Endothelial cell of umbilical vein (primary cell): ENCODE data around the gene SLC25A21. TPM values are rescaled to one million over a fixed set of nuclear protein-coding genes. Genes with fewer than 3 reads are reported as not detected.

Experiments
- BruUV-seq: library from RNA; stranded (reverse); fragments of 400-500 nt; replicated peaks from 2 replicates; lab custom pipeline; 2021; lab: Mats Ljungman, UMichigan
- CTCF ChIA-PET: fragments of 300-600, 350-600 bp; sonication (Branson Sonifier 250); formaldehyde crosslinking; loops from one replicate; lab custom pipeline; 2021; ENCODE audit warnings: antibody characterized with exemption, inconsistent platforms; lab: Charles Lee
- POLR2A ChIA-PET: fragments of 300-600, 350-600 bp; sonication (Branson Sonifier 250); formaldehyde crosslinking; loops from one replicate; lab custom pipeline; 2021; ENCODE audit warnings: antibody characterized with exemption, inconsistent platforms; lab: Charles Lee
- DNase-seq: peaks from one replicate; pipeline ENCODE4 v3.0.0-alpha.2; 2011; ENCODE audit warnings: low read depth, low spot score
- FAIRE-seq: peaks from 2 replicates; lab custom pipeline; 2011; peaks lifted over from hg19 to GRCh38; lab: Jason Lieb, UNC
- H2AFZ ChIP-seq: 2 replicates; pipeline ENCODE4 v1.6.0; 2012; ENCODE audit warnings: low read depth, low read length, control low read depth, inconsistent platforms
- H3K27ac ChIP-seq: 2 replicates; pipeline ENCODE4 v1.5.1; 2011; ENCODE audit warnings: low read depth, mild to moderate bottlenecking, control low read depth, low read length, moderate library complexity; ENCODE audit not compliant: insufficient read depth
- H3K27me3 ChIP-seq, 2 experiments: 2 replicates each; pipeline versions ENCODE4 v1.6.0 to v1.6.1; 2011; ENCODE audit warnings: low read length in 2 of 2, mixed read lengths in 1 of 2; ENCODE audit not compliant: control insufficient read depth in 2 of 2, insufficient read depth in 2 of 2
- H3K36me3 ChIP-seq, 2 experiments: 2 replicates in 1 of 2; 3 replicates in 1 of 2; pipeline ENCODE4 v1.5.1; 2011; ENCODE audit warnings: low read length in 2 of 2, mild to moderate bottlenecking in 1 of 2, moderate library complexity in 1 of 2; ENCODE audit not compliant: control insufficient read depth in 2 of 2, insufficient read depth in 2 of 2; ENCODE audit errors: extremely low read depth in 1 of 2
- H3K4me1 ChIP-seq: 3 replicates; pipeline ENCODE4 v1.5.1; 2011; ENCODE audit warnings: mild to moderate bottlenecking, low read length; ENCODE audit not compliant: control insufficient read depth, insufficient read depth; ENCODE audit errors: extremely low read depth
- H3K4me2 ChIP-seq: 2 replicates; pipeline ENCODE4 v1.6.1; 2011; ENCODE audit warnings: low read length, control low read depth, mixed read lengths; ENCODE audit not compliant: insufficient read depth
- H3K4me3 ChIP-seq, 3 experiments: fragments of 200-600 bp in 1 of 3; sonication (generic), shearing (Covaris generic) in 1 of 3; replicated peaks in 1 of 3; 2 replicates each; pipeline ENCODE4 v1.5.1; 2011 to 2016; ENCODE audit warnings: control low read depth in 3 of 3, low read length in 3 of 3, mild to moderate bottlenecking in 2 of 3, inconsistent platforms in 1 of 3, low read depth in 1 of 3, moderate library complexity in 1 of 3; ENCODE audit not compliant: insufficient read depth in 1 of 3
- H3K79me2 ChIP-seq: 2 replicates; pipeline ENCODE4 v1.6.0; 2012; ENCODE audit warnings: low read length, inconsistent platforms; ENCODE audit not compliant: control insufficient read depth, insufficient read depth
- H3K9ac ChIP-seq: replicated peaks from 2 replicates; pipeline ENCODE3; 2011; ENCODE audit warnings: low read length, control low read depth; ENCODE audit not compliant: insufficient read depth; ENCODE audit errors: extremely low read depth
- H3K9me1 ChIP-seq: replicated peaks from 3 replicates; pipeline ENCODE4 v1.6.0; 2011; ENCODE audit warnings: mild to moderate bottlenecking, low read length; ENCODE audit not compliant: control insufficient read depth, insufficient read depth; ENCODE audit errors: extremely low read depth
- H3K9me3 ChIP-seq: replicated peaks from 2 replicates; pipeline ENCODE4 v1.5.1; 2012; ENCODE audit warnings: low read length, inconsistent platforms; ENCODE audit not compliant: control insufficient read depth, insufficient read depth
- H4K20me1 ChIP-seq: replicated peaks from 2 replicates; pipeline ENCODE3; 2011; ENCODE audit warnings: mild to moderate bottlenecking, low read length; ENCODE audit not compliant: control insufficient read depth, insufficient read depth; ENCODE audit errors: extremely low read depth
- EZH2 ChIP-seq: IDR thresholded peaks from 2 replicates; pipeline ENCODE4 v1.6.1; 2012; ENCODE audit warnings: borderline replicate concordance, low read depth, mild to moderate bottlenecking, moderate library complexity, low read length, inconsistent platforms; ENCODE audit not compliant: severe bottlenecking
- FOS ChIP-seq: IDR thresholded peaks from 2 replicates; pipeline ENCODE4 v1.6.1; 2011; ENCODE audit warnings: mild to moderate bottlenecking, low read length, moderate library complexity, borderline replicate concordance; ENCODE audit not compliant: insufficient read depth
- GATA2 ChIP-seq: IDR thresholded peaks from 2 replicates; pipeline ENCODE4 v1.7.0; 2011; ENCODE audit warnings: low read depth, mild to moderate bottlenecking, moderate library complexity, mixed read lengths, low read length; ENCODE audit not compliant: insufficient read length, insufficient read depth
- JUN ChIP-seq: IDR thresholded peaks from 2 replicates; pipeline ENCODE4 v1.6.1; 2011; ENCODE audit warnings: borderline replicate concordance, low read depth; ENCODE audit not compliant: insufficient read length, insufficient read depth
- MYC ChIP-seq: IDR thresholded peaks from one replicate; pipeline ENCODE4 v1.6.1; 2011; ENCODE audit warnings: mild to moderate bottlenecking, low read depth, low read length
- POLR2A ChIP-seq: IDR thresholded peaks from 2 replicates; pipeline ENCODE4 v1.6.1; 2012; ENCODE audit warnings: low read depth, mild to moderate bottlenecking, control low read depth, low read length
- POLR2AphosphoS5 ChIP-seq: IDR thresholded peaks from 2 replicates; pipeline ENCODE4 v1.6.1; 2012; ENCODE audit warnings: low read depth, mild to moderate bottlenecking, control low read depth, low read length, moderate library complexity; ENCODE audit not compliant: insufficient read depth
- dilution Hi-C: fragments of 300-500 bp; cut with MboI; formaldehyde crosslinking; loops from one replicate; pipeline ENCODE4 v1.15.0; 2019; ENCODE audit warnings: low sequenced_read_pairs; ENCODE audit not compliant: extremely low pct_ligation_motif_present
- intact Hi-C: fragments of 100-400 bp; cut with micrococcal nuclease; formaldehyde crosslinking; loops from one replicate; pipeline ENCODE4 v1.10.0; 2022
- polyA plus RNA-seq, 4 experiments: library from polyadenylated mRNA; depleted of rRNA in 3 of 4; stranded (reverse) in 3 of 4; unstranded in 1 of 4; fragments of >200 nt; gene quantifications; 2 replicates each; pipeline versions ENCODE4 v1.2.1 to v1.2.3, GENCODE V29; 2011 to 2012; ENCODE audit warnings: missing spikeins in 1 of 4
- total RNA-seq: library from RNA; stranded (reverse); gene quantifications from 2 replicates; pipeline ENCODE4 v1.2.3, GENCODE V29; 2021
- TF ChIP-seq, protein P1 (sequence below): IDR thresholded peaks from 2 replicates; pipeline ENCODE4 v1.6.1; 2011; ENCODE audit not compliant: insufficient read depth, insufficient read length
- TF ChIP-seq, protein P2 (sequence below), 2 donors: IDR thresholded peaks; 1 replicate in 1 of 2; 2 replicates in 1 of 2; pipeline ENCODE4 v1.5.1; 2011; ENCODE audit warnings: low read length in 2 of 2, mild to moderate bottlenecking in 2 of 2, moderate library complexity in 2 of 2, control low read depth in 1 of 2, inconsistent platforms in 1 of 2, low read depth in 1 of 2; ENCODE audit not compliant: insufficient read depth in 1 of 2; ENCODE audit errors: extremely low read depth in 1 of 2

Gene SLC25A21
- total and polyA plus RNA-seq, 2 donors (not counting 3 experiments of a cell fraction or from before 2014, with no cell fraction given): 0.98 to 1.4 TPM

DNA sequence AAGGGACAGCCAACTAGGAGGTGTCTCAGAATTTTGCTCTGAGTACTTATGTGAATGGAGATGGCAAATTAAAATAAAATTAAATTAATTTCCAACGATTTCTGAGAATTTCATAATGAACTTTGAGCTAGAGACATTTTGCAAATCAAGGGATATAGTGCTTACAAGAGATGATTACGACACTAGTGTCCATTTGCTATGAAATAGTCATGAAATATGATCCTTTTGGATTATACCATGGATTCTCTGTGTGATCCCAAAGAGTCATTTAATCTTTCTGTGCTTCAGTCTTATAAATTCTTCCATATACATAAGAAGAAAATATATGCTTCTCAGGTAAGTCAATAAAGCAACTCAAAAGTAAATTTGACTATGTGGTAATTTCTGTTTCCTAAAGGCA is 240.6 kb downstream of the SLC25A21 start:
- DNase-seq: no peak
- CTCF ChIA-PET: interaction anchor here (3.6 kb wide), 1 partner anchor 11 kb away, joined by 24 read pairs; no protein-coding TSS in a partner anchor
- no peak for TF ChIP-seq FOS
- TF ChIP-seq POLR2AphosphoS5: no peak
- BruUV-seq: no TSS peak
- no peak for FAIRE-seq
- no peak overlapping the region for H3K9ac ChIP-seq
- H3K27me3 ChIP-seq: no peaks in the 10 kb centered on the region
- H3K79me2 ChIP-seq: no peaks in the 10 kb centered on the region
- intact Hi-C loops: no loop called here
- H3K9me1 ChIP-seq: peaks cover 2% of the 10 kb centered on the region
- no peak overlapping the region for H3K4me3 ChIP-seq
- POLR2A ChIA-PET: no interaction called here
- H3K9me3 ChIP-seq: no peaks in the 10 kb centered on the region
- no peaks in the 10 kb centered on the region for H3K36me3 ChIP-seq
- dilution Hi-C loops: no loop called here
- H3K27ac ChIP-seq: no peak overlapping the region
- H2AFZ ChIP-seq: no peak overlapping the region
- no peaks in the 10 kb centered on the region for H3K4me1 ChIP-seq
- H4K20me1 ChIP-seq: no peaks in the 10 kb centered on the region
- H3K4me2 ChIP-seq: no peak overlapping the region

DNA sequence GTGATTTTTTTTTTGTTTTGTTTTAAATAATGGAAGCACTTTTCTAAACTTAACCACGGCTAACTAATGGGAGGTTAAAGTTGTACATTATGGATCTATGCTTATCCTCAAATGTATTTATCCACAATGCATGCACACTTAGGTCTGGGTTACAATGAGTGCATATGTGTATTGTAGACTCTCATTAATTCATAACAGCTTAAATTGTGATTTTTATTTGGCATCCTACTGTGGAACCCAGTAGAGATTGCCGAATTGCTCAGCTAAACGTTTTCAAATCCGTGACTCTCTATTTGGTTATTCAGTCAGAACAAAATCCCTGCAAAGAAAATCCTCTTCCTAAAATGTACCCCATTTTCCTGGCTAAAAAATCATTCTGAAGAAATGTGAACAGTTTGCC is 244.0 kb downstream of the SLC25A21 start:
- Histone ChIP-seq H3K9ac (no peak overlapping the region), H3K4me2 (no peak overlapping the region), H3K36me3 (no peaks in the 10 kb centered on the region), H2AFZ (no peak overlapping the region), H4K20me1 (no peaks in the 10 kb centered on the region), H3K27ac (no peak overlapping the region), H3K9me3 (no peaks in the 10 kb centered on the region), H3K27me3 (no peaks in the 10 kb centered on the region), H3K4me1 (no peaks in the 10 kb centered on the region), H3K79me2 (no peaks in the 10 kb centered on the region), H3K9me1 (peaks cover 2% of the 10 kb centered on the region), H3K4me3 (no peak overlapping the region)
- CTCF ChIA-PET: interaction anchor here (0.9 kb wide), 1 partner anchor 14 kb away, joined by 9 read pairs; no protein-coding TSS in a partner anchor
- dilution Hi-C loops: no loop called here
- intact Hi-C loops: no loop called here
- BruUV-seq: no TSS peak
- FAIRE-seq (no peak), DNase-seq (no peak)
- TF ChIP-seq POLR2A (no peak), MYC (no peak), FOS (no peak), EZH2 (no peak), GATA2 (no peak), POLR2AphosphoS5 (no peak), JUN (no peak)
- TF ChIP-seq, protein P1, sequence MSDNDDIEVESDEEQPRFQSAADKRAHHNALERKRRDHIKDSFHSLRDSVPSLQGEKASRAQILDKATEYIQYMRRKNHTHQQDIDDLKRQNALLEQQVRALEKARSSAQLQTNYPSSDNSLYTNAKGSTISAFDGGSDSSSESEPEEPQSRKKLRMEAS: no peak
- TF ChIP-seq, protein P2, sequence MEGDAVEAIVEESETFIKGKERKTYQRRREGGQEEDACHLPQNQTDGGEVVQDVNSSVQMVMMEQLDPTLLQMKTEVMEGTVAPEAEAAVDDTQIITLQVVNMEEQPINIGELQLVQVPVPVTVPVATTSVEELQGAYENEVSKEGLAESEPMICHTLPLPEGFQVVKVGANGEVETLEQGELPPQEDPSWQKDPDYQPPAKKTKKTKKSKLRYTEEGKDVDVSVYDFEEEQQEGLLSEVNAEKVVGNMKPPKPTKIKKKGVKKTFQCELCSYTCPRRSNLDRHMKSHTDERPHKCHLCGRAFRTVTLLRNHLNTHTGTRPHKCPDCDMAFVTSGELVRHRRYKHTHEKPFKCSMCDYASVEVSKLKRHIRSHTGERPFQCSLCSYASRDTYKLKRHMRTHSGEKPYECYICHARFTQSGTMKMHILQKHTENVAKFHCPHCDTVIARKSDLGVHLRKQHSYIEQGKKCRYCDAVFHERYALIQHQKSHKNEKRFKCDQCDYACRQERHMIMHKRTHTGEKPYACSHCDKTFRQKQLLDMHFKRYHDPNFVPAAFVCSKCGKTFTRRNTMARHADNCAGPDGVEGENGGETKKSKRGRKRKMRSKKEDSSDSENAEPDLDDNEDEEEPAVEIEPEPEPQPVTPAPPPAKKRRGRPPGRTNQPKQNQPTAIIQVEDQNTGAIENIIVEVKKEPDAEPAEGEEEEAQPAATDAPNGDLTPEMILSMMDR (IDR thresholded peaks at IDR 0.05; ENCODE audit: extremely low read depth in 1 of 2, insufficient read depth in 1 of 2, low read depth in 1 of 2, low read length in 2 of 2): no peak
- POLR2A ChIA-PET: no interaction called here
